Measurements from ENCODE around the gene LTV1. TPM values are rescaled to one million over a fixed set of nuclear protein-coding genes. Genes with fewer than 3 reads are reported as not detected.

Gene LTV1
- total RNA-seq, 2 donors from 2014 or later, result 3.7 to 18.3 TPM

DNA sequence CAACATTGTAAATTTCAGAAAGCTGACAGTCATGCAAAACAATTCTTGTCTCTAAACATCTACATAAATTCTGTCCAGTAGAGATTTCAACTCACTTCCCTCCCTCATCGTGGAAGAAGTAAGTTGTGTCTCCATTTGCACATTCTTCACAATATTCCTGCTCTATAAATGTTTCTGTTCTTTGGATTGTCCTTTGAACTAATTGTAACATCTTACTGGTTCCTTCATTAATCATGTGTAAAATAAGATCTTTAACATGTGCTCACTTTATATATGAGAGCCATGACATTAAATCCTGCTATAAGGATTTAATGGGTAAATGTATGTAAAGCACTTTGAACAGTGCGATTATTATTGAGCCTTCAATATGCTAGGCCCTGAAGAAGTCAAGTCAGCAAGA lies 7.0 kb upstream of the LTV1 start:
- Histone ChIP-seq H3K4me3 (no peak overlapping the region), H3K27ac (no peak overlapping the region), H3K36me3 (no peaks in the 10 kb centered on the region), H3K27me3 (replicated peaks; ENCODE audit: insufficient read depth) (no peaks in the 10 kb centered on the region), H3K9me3 (no peaks in the 10 kb centered on the region), H3K4me1 (ENCODE audit: control insufficient read depth in 1 of 2, low read depth in 2 of 2) (peaks cover 0 to 12% of the 10 kb centered on the region in 2 donors)
- TF ChIP-seq, protein P1, sequence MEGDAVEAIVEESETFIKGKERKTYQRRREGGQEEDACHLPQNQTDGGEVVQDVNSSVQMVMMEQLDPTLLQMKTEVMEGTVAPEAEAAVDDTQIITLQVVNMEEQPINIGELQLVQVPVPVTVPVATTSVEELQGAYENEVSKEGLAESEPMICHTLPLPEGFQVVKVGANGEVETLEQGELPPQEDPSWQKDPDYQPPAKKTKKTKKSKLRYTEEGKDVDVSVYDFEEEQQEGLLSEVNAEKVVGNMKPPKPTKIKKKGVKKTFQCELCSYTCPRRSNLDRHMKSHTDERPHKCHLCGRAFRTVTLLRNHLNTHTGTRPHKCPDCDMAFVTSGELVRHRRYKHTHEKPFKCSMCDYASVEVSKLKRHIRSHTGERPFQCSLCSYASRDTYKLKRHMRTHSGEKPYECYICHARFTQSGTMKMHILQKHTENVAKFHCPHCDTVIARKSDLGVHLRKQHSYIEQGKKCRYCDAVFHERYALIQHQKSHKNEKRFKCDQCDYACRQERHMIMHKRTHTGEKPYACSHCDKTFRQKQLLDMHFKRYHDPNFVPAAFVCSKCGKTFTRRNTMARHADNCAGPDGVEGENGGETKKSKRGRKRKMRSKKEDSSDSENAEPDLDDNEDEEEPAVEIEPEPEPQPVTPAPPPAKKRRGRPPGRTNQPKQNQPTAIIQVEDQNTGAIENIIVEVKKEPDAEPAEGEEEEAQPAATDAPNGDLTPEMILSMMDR (IDR thresholded peaks at IDR 0.05), result no peak
- DNase-seq (ENCODE audit: low spot score) (no peak), ATAC-seq (ENCODE audit: insufficient number of reproducible peaks, low FRiP score, low read depth) (no peak)

DNA sequence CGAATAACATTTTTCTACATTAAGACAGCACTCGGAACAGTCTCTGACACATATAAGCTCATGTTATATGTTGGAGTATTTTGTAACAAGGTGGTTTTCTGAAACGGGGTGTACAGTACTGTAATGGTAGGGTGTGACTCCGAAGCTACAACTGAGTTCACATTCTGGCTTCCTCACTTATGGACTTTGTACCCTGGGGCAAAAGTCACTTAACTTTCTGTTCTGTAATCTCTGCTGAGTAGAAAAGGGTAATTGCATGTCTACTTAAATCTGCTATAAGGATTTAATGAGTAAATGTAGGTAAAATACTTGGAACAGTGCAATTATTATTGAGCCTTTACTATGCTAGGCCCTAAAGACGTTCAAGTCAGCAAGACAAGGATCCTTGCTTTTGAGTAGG lies 4.7 kb upstream of the LTV1 start:
- Histone ChIP-seq H3K36me3 (no peaks in the 10 kb centered on the region), H3K4me3 (no peak overlapping the region), H3K4me1 (ENCODE audit: control insufficient read depth in 1 of 2, low read depth in 2 of 2) (peaks cover 4 to 17% of the 10 kb centered on the region in 2 donors), H3K27ac (peak overlapping the region in 1 of 2 donors; percentile 17), H3K27me3 (replicated peaks; ENCODE audit: insufficient read depth) (no peaks in the 10 kb centered on the region), H3K9me3 (no peaks in the 10 kb centered on the region)
- TF ChIP-seq, protein P1 (IDR thresholded peaks at IDR 0.05), result no peak
- no peak for ATAC-seq (ENCODE audit: insufficient number of reproducible peaks, low FRiP score, low read depth)
- no peak for DNase-seq (ENCODE audit: low spot score)

DNA sequence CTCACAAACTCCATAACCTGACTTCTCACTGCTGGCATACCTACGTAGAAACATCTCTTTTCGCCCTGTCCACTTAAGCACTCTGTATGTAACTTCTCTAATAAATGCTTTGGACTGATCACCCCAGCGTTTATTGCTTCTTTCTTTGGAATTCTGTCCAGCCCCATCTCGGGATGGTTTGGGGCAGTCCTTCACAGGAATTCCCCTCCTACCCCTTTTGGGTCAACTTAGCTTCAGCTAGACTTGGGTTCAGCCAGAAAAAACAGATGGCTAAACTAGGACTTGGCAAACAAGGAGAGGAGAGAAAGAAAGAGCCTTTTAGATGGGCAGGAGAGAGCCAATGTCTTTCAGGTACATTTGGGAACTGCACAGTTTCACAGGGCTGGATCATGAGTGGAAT lies 3.9 kb upstream of the LTV1 start:
- Histone ChIP-seq H3K36me3 (no peaks in the 10 kb centered on the region), H3K9me3 (no peaks in the 10 kb centered on the region), H3K27ac (peak overlapping the region in 1 of 2 donors; percentile 17), H3K4me1 (ENCODE audit: control insufficient read depth in 1 of 2, low read depth in 2 of 2) (peaks cover 6 to 24% of the 10 kb centered on the region in 2 donors), H3K27me3 (replicated peaks; ENCODE audit: insufficient read depth) (no peaks in the 10 kb centered on the region), H3K4me3 (no peak overlapping the region)
- TF ChIP-seq, protein P1 (IDR thresholded peaks at IDR 0.05), result no peak
- ATAC-seq (ENCODE audit: insufficient number of reproducible peaks, low FRiP score, low read depth) (no peak), DNase-seq (ENCODE audit: low spot score) (no peak)

DNA sequence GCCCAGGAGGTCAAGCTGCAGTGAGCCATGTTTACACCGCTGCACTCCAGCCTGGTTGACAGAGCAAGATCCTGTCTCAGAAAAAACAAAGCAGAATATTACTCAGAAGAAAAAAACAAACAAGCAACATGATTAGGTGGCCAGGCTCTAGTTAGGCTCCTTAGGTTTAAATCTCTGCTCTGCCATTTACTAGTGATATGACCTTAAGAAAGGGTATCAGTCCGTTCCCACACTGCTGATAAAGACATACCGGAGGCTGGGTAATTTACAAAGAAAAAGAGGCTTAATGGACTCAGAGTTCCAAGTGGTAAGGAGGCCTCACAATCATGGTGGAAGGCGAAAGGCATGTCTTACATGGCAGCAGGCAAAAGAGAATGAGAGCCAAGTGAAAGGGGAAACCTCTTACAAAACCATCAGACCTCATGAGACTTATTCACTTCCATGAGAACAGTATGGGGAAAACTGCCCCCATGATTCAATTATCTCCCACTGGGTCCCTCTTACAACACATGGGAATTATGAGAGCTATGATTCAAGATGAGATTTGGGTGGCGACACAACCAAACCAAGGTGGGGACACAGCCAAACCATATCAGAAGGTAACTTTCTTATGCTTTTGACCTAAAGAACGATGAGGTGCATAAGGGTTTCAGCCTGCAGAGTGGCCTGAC lies 2.4 kb upstream of the LTV1 start:
- H3K27ac ChIP-seq, result no peak overlapping the region
- no peak overlapping the region for H3K4me3 ChIP-seq
- ATAC-seq (ENCODE audit: insufficient number of reproducible peaks, low FRiP score, low read depth) (no peak), DNase-seq (ENCODE audit: low spot score) (no peak)
- H3K27me3 ChIP-seq (replicated peaks; ENCODE audit: insufficient read depth), result no peaks in the 10 kb centered on the region
- H3K36me3 ChIP-seq, result peaks cover under 1% of the 10 kb centered on the region
- TF ChIP-seq, protein P1 (IDR thresholded peaks at IDR 0.05), result no peak
- H3K9me3 ChIP-seq, result no peaks in the 10 kb centered on the region
- H3K4me1 ChIP-seq (ENCODE audit: control insufficient read depth in 1 of 2, low read depth in 2 of 2), result peaks cover 9 to 27% of the 10 kb centered on the region in 2 donors

DNA sequence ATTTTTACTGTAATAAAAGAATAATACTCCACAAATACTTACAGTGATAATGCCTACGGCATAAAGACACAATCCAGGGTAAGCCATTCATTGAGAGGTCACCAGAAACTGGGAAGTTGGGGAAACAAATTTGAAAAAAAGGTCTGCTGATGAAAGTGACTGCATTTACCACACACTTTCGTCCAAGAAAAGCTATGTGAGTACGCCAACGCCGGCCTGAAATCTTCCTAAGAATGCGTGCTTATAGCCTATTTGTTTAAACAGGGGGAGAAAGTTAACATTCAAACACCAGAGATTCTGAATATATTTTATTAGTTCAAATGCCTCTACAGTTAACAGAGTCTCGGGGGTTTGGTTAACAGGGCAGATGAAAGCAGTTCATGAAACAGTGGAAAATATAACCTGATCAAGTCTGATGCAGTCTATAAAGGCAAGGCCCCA lies 657 bp upstream of the LTV1 start:
- Histone ChIP-seq H3K27me3 (replicated peaks; ENCODE audit: insufficient read depth) (no peaks in the 10 kb centered on the region), H3K9me3 (no peaks in the 10 kb centered on the region), H3K4me3 (peak overlapping the region; percentile 78), H3K27ac (peak overlapping the region; percentile 93 to 96), H3K36me3 (peaks cover 17% of the 10 kb centered on the region), H3K4me1 (ENCODE audit: control insufficient read depth in 1 of 2, low read depth in 2 of 2) (peaks cover 9 to 27% of the 10 kb centered on the region in 2 donors)
- TF ChIP-seq, protein P1 (IDR thresholded peaks at IDR 0.05), result no peak
- ATAC-seq (ENCODE audit: insufficient number of reproducible peaks, low FRiP score, low read depth), result peak; percentile 16
- DNase-seq (ENCODE audit: low spot score), result no peak

Data from thoracic aorta (tissue), 2 donors.